ENCODE results near the gene HEMK1. TPM values are rescaled to one million over a fixed set of nuclear protein-coding genes. Genes with fewer than 3 reads are reported as not detected.

The HEMK1 gene
- total and polyA plus RNA-seq, 4 donors, result 3.7 to 9.5 (median 8.9) TPM

- TF ChIP-seq, protein P1, sequence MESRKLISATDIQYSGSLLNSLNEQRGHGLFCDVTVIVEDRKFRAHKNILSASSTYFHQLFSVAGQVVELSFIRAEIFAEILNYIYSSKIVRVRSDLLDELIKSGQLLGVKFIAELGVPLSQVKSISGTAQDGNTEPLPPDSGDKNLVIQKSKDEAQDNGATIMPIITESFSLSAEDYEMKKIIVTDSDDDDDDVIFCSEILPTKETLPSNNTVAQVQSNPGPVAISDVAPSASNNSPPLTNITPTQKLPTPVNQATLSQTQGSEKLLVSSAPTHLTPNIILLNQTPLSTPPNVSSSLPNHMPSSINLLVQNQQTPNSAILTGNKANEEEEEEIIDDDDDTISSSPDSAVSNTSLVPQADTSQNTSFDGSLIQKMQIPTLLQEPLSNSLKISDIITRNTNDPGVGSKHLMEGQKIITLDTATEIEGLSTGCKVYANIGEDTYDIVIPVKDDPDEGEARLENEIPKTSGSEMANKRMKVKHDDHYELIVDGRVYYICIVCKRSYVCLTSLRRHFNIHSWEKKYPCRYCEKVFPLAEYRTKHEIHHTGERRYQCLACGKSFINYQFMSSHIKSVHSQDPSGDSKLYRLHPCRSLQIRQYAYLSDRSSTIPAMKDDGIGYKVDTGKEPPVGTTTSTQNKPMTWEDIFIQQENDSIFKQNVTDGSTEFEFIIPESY (IDR thresholded peaks at IDR 0.05), result no peak
- TF ChIP-seq RXRA (IDR thresholded peaks at IDR 0.05) (no peak), ATF3 (IDR thresholded peaks at IDR 0.05) (no peak), GABPA (IDR thresholded peaks at IDR 0.05 in 1 of 2, conservative IDR thresholded peaks at IDR 0.05 in 1 of 2) (no peak), FOXA2 (IDR thresholded peaks at IDR 0.05) (no peak), RAD21 (IDR thresholded peaks at IDR 0.05) (no peak), NR2F2 (IDR thresholded peaks at IDR 0.05) (no peak)
Measured at GRCh38 chr3:50554553-50554952, 14.8 kb upstream of the HEMK1 start (continued).

GRCh38 chr3:50557106-50557505, 12.2 kb upstream of the HEMK1 start:
- Histone ChIP-seq H3K27ac (ENCODE audit: low read depth in 1 of 2, low read length in 2 of 2) (no peak overlapping the region), H3K9me3 (ENCODE audit: control insufficient read depth in 4 of 4, low read length in 3 of 4) (no peaks in the 10 kb centered on the region), H3K4me1 (ENCODE audit: control insufficient read depth in 4 of 4, insufficient read depth in 4 of 4, low read length in 3 of 4) (peaks cover 0 to 2% (median 0%) of the 10 kb centered on the region in 4 donors), H3K4me3 (ENCODE audit: low read depth in 1 of 3, low read length in 3 of 3) (no peak overlapping the region), H3K36me3 (ENCODE audit: control insufficient read depth in 4 of 4, insufficient read depth in 3 of 4, low read depth in 1 of 4, low read length in 3 of 4) (no peaks in the 10 kb centered on the region), H3K9ac (ENCODE audit: low read depth in 1 of 2, low read length in 2 of 2) (no peak overlapping the region), H3K27me3 (ENCODE audit: control insufficient read depth in 4 of 4, insufficient read depth in 4 of 4, low read length in 3 of 4) (no peaks in the 10 kb centered on the region)
- 56% methylated on average over 8 of the region's 8 CpGs for WGBS
- DNase-seq (ENCODE audit: low spot score), result no peak
- no peak for TF ChIP-seq FOXA1 (IDR thresholded peaks at IDR 0.05)
- TF ChIP-seq, protein P1 (IDR thresholded peaks at IDR 0.05), result no peak
- no peak for TF ChIP-seq GABPA (IDR thresholded peaks at IDR 0.05 in 1 of 2, conservative IDR thresholded peaks at IDR 0.05 in 1 of 2)
- no peak for TF ChIP-seq EGR1 (IDR thresholded peaks at IDR 0.05; ENCODE audit: low read depth in 2 of 2)
- TF ChIP-seq HNF4A (conservative IDR thresholded peaks at IDR 0.05), result no peak
- TF ChIP-seq FOXA2 (IDR thresholded peaks at IDR 0.05), result no peak
- TF ChIP-seq ATF3 (IDR thresholded peaks at IDR 0.05), result no peak
- no peak for TF ChIP-seq JUND (IDR thresholded peaks at IDR 0.05)
- TF ChIP-seq HNF4G (IDR thresholded peaks at IDR 0.05), result no peak
- no peak for TF ChIP-seq SP1 (IDR thresholded peaks at IDR 0.05)
- TF ChIP-seq, protein P2, sequence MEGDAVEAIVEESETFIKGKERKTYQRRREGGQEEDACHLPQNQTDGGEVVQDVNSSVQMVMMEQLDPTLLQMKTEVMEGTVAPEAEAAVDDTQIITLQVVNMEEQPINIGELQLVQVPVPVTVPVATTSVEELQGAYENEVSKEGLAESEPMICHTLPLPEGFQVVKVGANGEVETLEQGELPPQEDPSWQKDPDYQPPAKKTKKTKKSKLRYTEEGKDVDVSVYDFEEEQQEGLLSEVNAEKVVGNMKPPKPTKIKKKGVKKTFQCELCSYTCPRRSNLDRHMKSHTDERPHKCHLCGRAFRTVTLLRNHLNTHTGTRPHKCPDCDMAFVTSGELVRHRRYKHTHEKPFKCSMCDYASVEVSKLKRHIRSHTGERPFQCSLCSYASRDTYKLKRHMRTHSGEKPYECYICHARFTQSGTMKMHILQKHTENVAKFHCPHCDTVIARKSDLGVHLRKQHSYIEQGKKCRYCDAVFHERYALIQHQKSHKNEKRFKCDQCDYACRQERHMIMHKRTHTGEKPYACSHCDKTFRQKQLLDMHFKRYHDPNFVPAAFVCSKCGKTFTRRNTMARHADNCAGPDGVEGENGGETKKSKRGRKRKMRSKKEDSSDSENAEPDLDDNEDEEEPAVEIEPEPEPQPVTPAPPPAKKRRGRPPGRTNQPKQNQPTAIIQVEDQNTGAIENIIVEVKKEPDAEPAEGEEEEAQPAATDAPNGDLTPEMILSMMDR (IDR thresholded peaks at IDR 0.05; ENCODE audit: low read depth, low read length, missing input control), result no peak
- TF ChIP-seq TAF1 (conservative IDR thresholded peaks at IDR 0.05), result no peak
- no peak for TF ChIP-seq RXRA (IDR thresholded peaks at IDR 0.05)
- no peak for TF ChIP-seq REST (IDR thresholded peaks at IDR 0.05)
- TF ChIP-seq NR2F2 (IDR thresholded peaks at IDR 0.05), result no peak
- no peak for TF ChIP-seq MAX (IDR thresholded peaks at IDR 0.05)

Data from liver (tissue), 9 donors.